OCI-LY1 (cell line): Measurements from ENCODE around the gene PROC.

Experiments used
- H2AFZ ChIP-seq: fragments of 200-600 bp; sonication (generic), shearing (Covaris generic); 2 replicates; pipeline ENCODE4 v1.6.0; 2014; ENCODE audit warnings: antibody characterized with exemption, mild to moderate bottlenecking, low read length
- H3F3A ChIP-seq: fragments of 200-600 bp; sonication (generic), shearing (Covaris generic); 2 replicates; pipeline ENCODE4 v1.6.0; 2014; ENCODE audit warnings: mild to moderate bottlenecking, antibody characterized with exemption, low read length, moderate library complexity; ENCODE audit not compliant: insufficient read depth
- H3K27ac ChIP-seq: fragments of 200-600 bp; sonication (generic); 2 replicates; pipeline ENCODE4 v1.5.1; 2014; ENCODE audit warnings: low read length, mixed run types, mild to moderate bottlenecking, low read depth; ENCODE audit not compliant: poor library complexity, severe bottlenecking
- H3K27me3 ChIP-seq: fragments of 200-600 bp; sonication (generic); 2 replicates; pipeline ENCODE4 v1.6.0; 2014; ENCODE audit warnings: antibody characterized with exemption, mild to moderate bottlenecking, low read length, moderate library complexity; ENCODE audit not compliant: insufficient read depth
- H3K36me3 ChIP-seq: fragments of 200-600 bp; sonication (generic); 2 replicates; pipeline ENCODE4 v1.6.1; 2014; ENCODE audit warnings: mild to moderate bottlenecking, antibody characterized with exemption, low read length, moderate library complexity, mixed read lengths; ENCODE audit not compliant: insufficient read depth
- H3K4me1 ChIP-seq: fragments of 200-600 bp; sonication (generic); 2 replicates; pipeline ENCODE4 v1.5.1; 2014; ENCODE audit warnings: mild to moderate bottlenecking, low read length, moderate library complexity; ENCODE audit not compliant: insufficient read depth, severe bottlenecking
- H3K4me2 ChIP-seq: fragments of 200-600 bp; sonication (generic), shearing (Covaris generic); 2 replicates; pipeline ENCODE4 v1.6.1; 2014; ENCODE audit warnings: low read length
- H3K4me3 ChIP-seq: fragments of 200-600 bp; sonication (generic); 2 replicates; pipeline ENCODE4 v1.5.1; 2014; ENCODE audit warnings: low read length, low read depth, mild to moderate bottlenecking, mixed read lengths; ENCODE audit not compliant: poor library complexity, severe bottlenecking
- H3K79me2 ChIP-seq: fragments of 200-600 bp; shearing (Covaris generic); 2 replicates; pipeline ENCODE4 v1.6.1; 2016; ENCODE audit warnings: mixed run types, low read length, mixed read lengths; ENCODE audit not compliant: insufficient read depth
- H3K9ac ChIP-seq: fragments of 200-600 bp; sonication (generic), shearing (Covaris generic); 2 replicates; pipeline ENCODE4 v1.6.1; 2014; ENCODE audit warnings: mild to moderate bottlenecking, low read length, mixed read lengths
- H3K9me2 ChIP-seq: fragments of 200-600 bp; sonication (generic), shearing (Covaris generic); 2 replicates; pipeline ENCODE4 v1.6.1; 2014; ENCODE audit warnings: low read depth, mild to moderate bottlenecking, low read length, mixed read lengths
- H3K9me3 ChIP-seq: fragments of 200-600 bp; shearing (Covaris generic); 2 replicates; pipeline ENCODE4 v1.6.1; 2014; ENCODE audit warnings: low read length, mixed read lengths
- H4K20me1 ChIP-seq: fragments of 200-600 bp; sonication (generic), shearing (Covaris generic); 2 replicates; pipeline ENCODE4 v1.6.0; 2016; ENCODE audit warnings: mild to moderate bottlenecking, low read length; ENCODE audit not compliant: insufficient read depth
- CTCF ChIP-seq: fragments of 200-600 bp; sonication (generic), shearing (Covaris generic); IDR thresholded peaks from 2 replicates; pipeline ENCODE4 v1.5.1; 2017; ENCODE audit warnings: mild to moderate bottlenecking, antibody characterized with exemption, low read length, moderate library complexity, mixed read lengths
- EZH2 ChIP-seq: fragments of 200-600 bp; sonication (generic), shearing (Covaris generic); IDR thresholded peaks from 2 replicates; pipeline ENCODE4 v1.8.0; 2017; ENCODE audit warnings: borderline replicate concordance, mixed run types, mild to moderate bottlenecking, antibody characterized with exemption, low read length, moderate library complexity, mixed read lengths

Gene PROC

GRCh38 chr2:127465258-127465657 lies 47.0 kb downstream of the PROC start:
- H3K4me1 ChIP-seq, result no peaks in the 10 kb centered on the region
- H3K36me3 ChIP-seq, result peaks cover 19% of the 10 kb centered on the region; the same call in 1 of the 2 replicates
- H3K27ac ChIP-seq, result no peak overlapping the region
- no peaks in the 10 kb centered on the region for H4K20me1 ChIP-seq
- H3K9me3 ChIP-seq, result no peaks in the 10 kb centered on the region
- H3K9me2 ChIP-seq, result no peaks in the 10 kb centered on the region
- TF ChIP-seq CTCF, result no peak
- no peak for TF ChIP-seq EZH2
- no peak overlapping the region for H3K4me3 ChIP-seq
- no peak overlapping the region for H2AFZ ChIP-seq
- H3K27me3 ChIP-seq, result no peaks in the 10 kb centered on the region
- no peaks in the 10 kb centered on the region for H3F3A ChIP-seq
- H3K79me2 ChIP-seq, result no peaks in the 10 kb centered on the region
- H3K9ac ChIP-seq, result no peak overlapping the region
- H3K4me2 ChIP-seq, result no peak overlapping the region

- H3F3A ChIP-seq, result no peaks in the 10 kb centered on the region
- TF ChIP-seq CTCF (no peak), EZH2 (no peak)
- no peak overlapping the region for H3K27ac ChIP-seq
- H3K4me3 ChIP-seq, result no peak overlapping the region
- H2AFZ ChIP-seq, result no peak overlapping the region
- no peaks in the 10 kb centered on the region for H3K9me3 ChIP-seq
- H3K4me1 ChIP-seq, result no peaks in the 10 kb centered on the region
- peaks cover 19% of the 10 kb centered on the region; the same call in 1 of the 2 replicates for H3K36me3 ChIP-seq
- no peak overlapping the region for H3K4me2 ChIP-seq
- no peaks in the 10 kb centered on the region for H3K9me2 ChIP-seq
- H3K79me2 ChIP-seq, result no peaks in the 10 kb centered on the region
- no peaks in the 10 kb centered on the region for H3K27me3 ChIP-seq
- H3K9ac ChIP-seq, result no peak overlapping the region
- H4K20me1 ChIP-seq, result no peaks in the 10 kb centered on the region
These were observed 50.8 kb downstream of the PROC start for GRCh38 chr2:127469051-127469450.

- no peak overlapping the region for H3K9ac ChIP-seq
- H3F3A ChIP-seq, result no peaks in the 10 kb centered on the region
- no peak overlapping the region for H3K27ac ChIP-seq
- H3K9me2 ChIP-seq, result no peaks in the 10 kb centered on the region
- no peaks in the 10 kb centered on the region for H3K79me2 ChIP-seq
- H3K4me3 ChIP-seq, result no peak overlapping the region
- no peaks in the 10 kb centered on the region for H3K9me3 ChIP-seq
- H3K36me3 ChIP-seq, result peaks cover 19% of the 10 kb centered on the region; the same call in 1 of the 2 replicates
- no peak overlapping the region for H2AFZ ChIP-seq
- TF ChIP-seq EZH2, result no peak
- no peak for TF ChIP-seq CTCF
- no peaks in the 10 kb centered on the region for H4K20me1 ChIP-seq
- H3K27me3 ChIP-seq, result no peaks in the 10 kb centered on the region
- H3K4me1 ChIP-seq, result no peaks in the 10 kb centered on the region
- H3K4me2 ChIP-seq, result no peak overlapping the region
These were observed 51.7 kb downstream of the PROC start for GRCh38 chr2:127469974-127470373.
